ENCODE data around the gene C4orf54.

The C4orf54 gene

DNA sequence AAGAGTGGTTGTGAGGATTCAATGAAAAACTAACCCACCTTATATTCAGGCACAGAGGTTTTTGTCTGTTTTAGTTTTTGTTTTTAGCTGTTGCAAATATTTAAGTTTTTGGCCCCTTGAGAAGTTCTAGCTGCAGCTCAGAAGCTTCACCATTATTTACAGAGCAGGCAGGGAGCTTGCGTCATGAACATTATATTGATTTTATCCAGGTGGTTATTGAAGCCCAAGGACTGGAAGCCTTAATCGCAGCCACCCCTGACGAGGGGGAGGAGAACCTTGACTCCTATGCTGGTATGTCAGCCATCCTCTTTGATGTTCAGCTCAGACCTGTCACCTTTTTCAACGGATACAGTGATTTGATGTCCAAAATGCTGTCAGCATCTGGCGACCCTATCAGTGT is 44.9 kb downstream of the C4orf54 start:
- no peak overlapping the region for H3K4me3 ChIP-seq (ENCODE audit: low read length)
- no peak for DNase-seq (ENCODE audit: low read depth)
- TF ChIP-seq, protein P1, sequence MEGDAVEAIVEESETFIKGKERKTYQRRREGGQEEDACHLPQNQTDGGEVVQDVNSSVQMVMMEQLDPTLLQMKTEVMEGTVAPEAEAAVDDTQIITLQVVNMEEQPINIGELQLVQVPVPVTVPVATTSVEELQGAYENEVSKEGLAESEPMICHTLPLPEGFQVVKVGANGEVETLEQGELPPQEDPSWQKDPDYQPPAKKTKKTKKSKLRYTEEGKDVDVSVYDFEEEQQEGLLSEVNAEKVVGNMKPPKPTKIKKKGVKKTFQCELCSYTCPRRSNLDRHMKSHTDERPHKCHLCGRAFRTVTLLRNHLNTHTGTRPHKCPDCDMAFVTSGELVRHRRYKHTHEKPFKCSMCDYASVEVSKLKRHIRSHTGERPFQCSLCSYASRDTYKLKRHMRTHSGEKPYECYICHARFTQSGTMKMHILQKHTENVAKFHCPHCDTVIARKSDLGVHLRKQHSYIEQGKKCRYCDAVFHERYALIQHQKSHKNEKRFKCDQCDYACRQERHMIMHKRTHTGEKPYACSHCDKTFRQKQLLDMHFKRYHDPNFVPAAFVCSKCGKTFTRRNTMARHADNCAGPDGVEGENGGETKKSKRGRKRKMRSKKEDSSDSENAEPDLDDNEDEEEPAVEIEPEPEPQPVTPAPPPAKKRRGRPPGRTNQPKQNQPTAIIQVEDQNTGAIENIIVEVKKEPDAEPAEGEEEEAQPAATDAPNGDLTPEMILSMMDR (conservative IDR thresholded peaks at IDR 0.05; ENCODE audit: low read depth, low read length), result no peak

DNA sequence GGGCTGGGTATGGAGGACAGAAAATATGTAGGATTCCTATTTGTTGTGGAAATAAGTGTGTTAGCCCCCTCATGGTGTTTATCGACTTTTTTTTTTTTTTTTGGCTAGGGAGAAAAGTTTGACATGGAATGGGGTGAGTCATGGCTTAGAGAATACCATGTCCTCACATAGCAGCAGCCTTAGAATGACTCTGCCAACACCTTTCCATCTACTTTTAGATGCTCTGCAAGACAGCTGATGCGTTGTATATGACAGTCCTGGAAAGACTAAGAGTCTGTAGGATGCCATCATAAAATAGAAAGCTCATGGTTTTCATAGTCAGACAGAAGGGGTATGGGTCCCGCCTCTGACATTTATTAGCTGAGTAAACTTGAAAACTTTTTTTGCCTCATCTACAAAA is 45.3 kb downstream of the C4orf54 start:
- no peak overlapping the region for H3K4me3 ChIP-seq (ENCODE audit: low read length)
- no peak for DNase-seq (ENCODE audit: low read depth)
- TF ChIP-seq, protein P1 (conservative IDR thresholded peaks at IDR 0.05; ENCODE audit: low read depth, low read length), result no peak

DNA sequence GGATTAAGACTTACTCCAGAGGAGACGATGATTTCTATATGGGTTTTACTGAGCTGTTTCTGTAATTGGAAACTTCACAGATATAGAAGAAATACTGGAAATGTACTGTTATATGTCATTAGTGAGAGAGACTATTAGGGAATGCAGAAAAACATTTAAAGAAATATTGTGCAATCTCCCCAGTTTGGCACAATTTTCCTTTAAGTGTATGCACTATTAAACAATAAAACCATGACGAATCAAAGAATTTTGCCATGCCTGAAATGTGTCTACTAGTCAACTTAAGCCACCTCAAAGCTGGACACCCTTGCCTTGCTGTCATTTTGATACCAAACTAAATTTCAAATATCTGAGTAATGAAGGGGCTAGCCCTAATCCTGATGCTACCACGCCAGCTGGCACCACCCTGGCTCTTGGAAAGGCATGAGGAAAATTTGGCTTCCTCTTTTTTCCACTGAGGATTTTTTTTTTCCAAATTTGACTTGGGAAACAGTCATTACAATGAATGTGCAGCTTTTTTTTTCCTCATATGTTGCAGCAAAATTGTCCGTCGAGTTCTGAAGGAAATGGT is 46.9 kb downstream of the C4orf54 start:
- no peak overlapping the region for H3K4me3 ChIP-seq (ENCODE audit: low read length)
- peak; percentile 19 for DNase-seq (ENCODE audit: low read depth)
- TF ChIP-seq, protein P1 (conservative IDR thresholded peaks at IDR 0.05; ENCODE audit: low read depth, low read length), result no peak

DNA sequence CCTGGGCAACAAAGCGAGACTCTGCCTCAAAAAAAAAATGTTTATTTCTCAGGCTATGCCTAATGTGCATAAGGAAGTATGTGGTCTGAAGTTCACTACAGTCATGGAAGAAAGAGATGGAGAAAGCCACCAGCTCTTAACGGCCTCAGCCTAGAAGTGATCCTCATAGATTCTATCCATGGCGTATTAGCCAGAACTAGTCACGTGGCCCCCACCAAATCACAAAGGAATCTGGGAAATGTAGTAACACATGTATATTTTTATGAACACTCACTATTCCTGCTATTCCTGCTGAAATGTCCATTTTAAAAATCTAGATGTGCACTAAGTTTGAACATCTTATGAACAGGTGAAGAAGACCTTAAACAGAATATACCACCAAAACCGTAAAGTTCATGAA is 49.2 kb downstream of the C4orf54 start:
- TF ChIP-seq, protein P1 (conservative IDR thresholded peaks at IDR 0.05; ENCODE audit: low read depth, low read length), result no peak
- no peak overlapping the region for H3K4me3 ChIP-seq (ENCODE audit: low read length)
- no peak for DNase-seq (ENCODE audit: low read depth)

Measured in retinal pigment epithelial cell (primary cell).